Neuronal stem cell (in vitro differentiated cells): ENCODE measurements around the gene PLXNB3.

Experiments
- DNase-seq: peaks from one replicate; pipeline ENCODE4 v3.0.0-alpha.2; 2013; ENCODE audit warnings: low spot score
- H2AFZ ChIP-seq: one replicate; pipeline ENCODE4 v1.6.1; 2013; ENCODE audit warnings: mild to moderate bottlenecking, low read length, inconsistent platforms
- H2AK5ac ChIP-seq: 2 replicates; pipeline ENCODE4 v1.6.1; 2013; ENCODE audit warnings: low read depth, mild to moderate bottlenecking, inconsistent platforms, low read length, moderate library complexity, mixed read lengths
- H2BK120ac ChIP-seq: 2 replicates; pipeline ENCODE4 v1.6.1; 2013; ENCODE audit warnings: low read depth, mild to moderate bottlenecking, inconsistent platforms, low read length, moderate library complexity, mixed read lengths
- H2BK12ac ChIP-seq: one replicate; pipeline ENCODE4 v1.6.1; 2013; ENCODE audit warnings: low read length, inconsistent platforms
- H2BK15ac ChIP-seq: 2 replicates; pipeline ENCODE4 v1.6.1; 2013; ENCODE audit warnings: mild to moderate bottlenecking, low read length, inconsistent platforms, mixed read lengths
- H2BK5ac ChIP-seq: one replicate; pipeline ENCODE4 v1.6.1; 2013; ENCODE audit warnings: inconsistent platforms, mild to moderate bottlenecking, low read length, moderate library complexity
- H3K14ac ChIP-seq: one replicate; pipeline ENCODE4 v1.6.1; 2013; ENCODE audit warnings: low read length, inconsistent platforms
- H3K18ac ChIP-seq: 2 replicates; pipeline ENCODE4 v1.6.1; 2013; ENCODE audit warnings: low read length, inconsistent platforms
- H3K23ac ChIP-seq: 2 replicates; pipeline ENCODE4 v1.6.1; 2013; ENCODE audit warnings: low read depth, mild to moderate bottlenecking, mixed read lengths, low read length, inconsistent platforms; ENCODE audit not compliant: poor library complexity
- H3K27ac ChIP-seq: replicated peaks from 3 replicates; pipeline ENCODE4 v1.5.1; 2013; ENCODE audit warnings: low read length, inconsistent platforms
- H3K27me3 ChIP-seq, 3 experiments: 2 replicates each; pipeline ENCODE4 v1.6.1; 2013; ENCODE audit warnings: low read length in 3 of 3, mild to moderate bottlenecking in 2 of 3, inconsistent platforms in 1 of 3, low read depth in 1 of 3, mixed read lengths in 1 of 3, moderate library complexity in 1 of 3; ENCODE audit not compliant: control insufficient read depth in 3 of 3, insufficient read depth in 3 of 3
- H3K36me3 ChIP-seq, 2 donors: replicated peaks in 1 of 2; 2 replicates each; pipeline ENCODE4 v1.6.1; 2013; ENCODE audit warnings: low read length in 2 of 2; ENCODE audit not compliant: control insufficient read depth in 2 of 2, insufficient read depth in 2 of 2
- H3K4ac ChIP-seq: 2 replicates; pipeline ENCODE4 v1.6.1; 2013; ENCODE audit warnings: inconsistent platforms, mild to moderate bottlenecking, low read length, moderate library complexity
- H3K4me1 ChIP-seq, 2 donors: 1 replicate in 1 of 2; 2 replicates in 1 of 2; pipeline ENCODE4 v1.6.1; 2013; ENCODE audit warnings: low read length in 2 of 2, low read depth in 1 of 2; ENCODE audit not compliant: control insufficient read depth in 2 of 2, insufficient read depth in 1 of 2
- H3K4me2 ChIP-seq: one replicate; pipeline ENCODE4 v1.6.1; 2013; ENCODE audit warnings: mild to moderate bottlenecking, low read length, inconsistent platforms; ENCODE audit not compliant: insufficient read depth, poor library complexity, severe bottlenecking
- H3K4me3 ChIP-seq, 2 donors: 2 replicates each; pipeline ENCODE4 v1.5.1; 2013; ENCODE audit warnings: low read length in 2 of 2, mild to moderate bottlenecking in 2 of 2, inconsistent platforms in 1 of 2, moderate library complexity in 1 of 2
- H3K79me1 ChIP-seq: one replicate; pipeline ENCODE4 v1.6.1; 2013; ENCODE audit warnings: low read depth, mild to moderate bottlenecking, inconsistent platforms, low read length, moderate library complexity
- H3K9ac ChIP-seq: one replicate; pipeline ENCODE4 v1.6.1; 2013; ENCODE audit warnings: mild to moderate bottlenecking, low read depth, low read length, inconsistent platforms; ENCODE audit not compliant: poor library complexity
- H3K9me3 ChIP-seq, 2 donors: replicated peaks in 1 of 2; 2 replicates each; pipeline versions ENCODE3 to v1.6.1; 2013; ENCODE audit warnings: low read length in 2 of 2, mild to moderate bottlenecking in 2 of 2, inconsistent platforms in 1 of 2, low read depth in 1 of 2, mixed read lengths in 1 of 2, moderate library complexity in 1 of 2; ENCODE audit not compliant: control insufficient read depth in 2 of 2, insufficient read depth in 1 of 2
- H4K8ac ChIP-seq: one replicate; pipeline ENCODE4 v1.6.1; 2013; ENCODE audit warnings: low read depth, mild to moderate bottlenecking, inconsistent platforms, low read length, moderate library complexity
- H4K91ac ChIP-seq: one replicate; pipeline ENCODE4 v1.6.1; 2013; ENCODE audit warnings: low read length, low read depth, mild to moderate bottlenecking, inconsistent platforms; ENCODE audit not compliant: poor library complexity
- WGBS, 2 donors: extraction: QIAGEN DNeasy Blood & Tissue Kit; methylation state at CpG; one replicate each; pipeline ENCODE4 v1.1.7; 2013; ENCODE audit warnings: missing lambda C conversion rate in 2 of 2, mixed read lengths in 1 of 2; ENCODE audit not compliant: insufficient read length in 2 of 2, insufficient replicate concordance in 1 of 2; ENCODE audit errors: extremely low coverage in 2 of 2; 5-methylcytosine and 5-hydroxymethylcytosine counted together

PLXNB3 gene

DNA sequence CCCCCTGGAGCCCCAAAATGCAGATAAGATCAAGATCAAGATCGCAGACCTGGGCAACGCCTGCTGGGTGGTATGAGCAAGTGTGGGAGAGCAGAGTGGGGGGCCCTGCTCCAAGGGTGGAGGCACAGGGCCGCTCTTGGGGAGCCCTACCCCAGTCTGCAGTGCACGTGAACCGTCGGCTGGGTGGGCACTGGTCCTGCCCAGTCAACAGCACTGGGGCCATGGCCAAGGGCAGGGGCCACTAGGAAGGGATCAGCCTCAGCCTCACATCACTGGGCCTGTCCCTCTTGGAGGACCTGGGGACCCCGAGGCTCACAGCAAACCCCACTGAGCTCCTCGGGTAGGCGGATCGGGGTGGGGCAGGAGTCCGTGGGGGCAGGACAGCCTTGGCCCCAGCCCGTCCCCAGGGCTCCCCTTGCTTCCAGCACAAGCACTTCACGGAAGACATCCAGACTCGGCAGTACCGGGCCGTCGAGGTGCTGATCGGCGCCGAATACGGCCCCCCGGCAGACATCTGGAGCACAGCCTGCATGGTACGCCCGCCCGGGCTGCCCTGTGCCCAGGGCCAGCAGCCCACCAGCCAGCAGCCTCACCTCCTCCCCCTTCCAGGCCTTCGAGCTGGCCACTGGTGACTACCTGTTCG lies 20.4 kb downstream of the PLXNB3 start:
- Histone ChIP-seq H2BK12ac (no peak overlapping the region), H2BK5ac (no peak overlapping the region), H4K91ac (no peak overlapping the region), H2BK15ac (no peak overlapping the region), H4K8ac (no peak overlapping the region), H3K18ac (no peak overlapping the region), H3K9me3 (no peaks in the 10 kb centered on the region), H3K23ac (no peak overlapping the region), H3K4ac (no peak overlapping the region), H3K14ac (no peak overlapping the region), H3K4me1 (peaks cover 0 to 1% of the 10 kb centered on the region in 2 donors), H3K9ac (no peak overlapping the region), H3K27me3 (peaks cover 0 to 2% (median 0%) of the 10 kb centered on the region in 3 experiments), H2BK120ac (no peak overlapping the region), H3K79me1 (no peaks in the 10 kb centered on the region), H2AK5ac (no peak overlapping the region), H3K36me3 (peaks cover 7 to 21% of the 10 kb centered on the region in 2 donors), H3K27ac (no peak overlapping the region), H3K4me3 (no peak overlapping the region), H3K4me2 (no peak overlapping the region), H2AFZ (no peak overlapping the region)
- no peak for DNase-seq
- WGBS, 2 donors = no CpG with 5 or more reads among the region's 27 CpGs

DNA sequence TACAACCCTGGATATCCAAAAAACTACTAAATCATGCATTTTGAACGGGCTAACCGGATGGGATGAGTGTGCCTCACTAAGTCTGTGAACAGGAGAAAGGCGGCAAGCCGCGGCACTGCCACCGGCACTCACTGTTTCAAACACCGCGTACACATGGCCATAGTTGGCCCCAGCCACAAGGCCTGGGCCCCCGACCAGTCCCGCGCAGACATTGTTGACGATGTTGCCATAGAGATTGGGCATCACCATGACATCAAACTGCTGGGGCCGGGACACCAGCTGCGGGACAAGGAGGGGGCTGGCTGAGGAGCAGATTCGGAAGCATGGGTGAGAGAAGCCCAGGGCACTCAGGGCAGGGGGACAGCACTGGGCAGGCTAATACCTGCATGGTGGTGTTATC lies 22.6 kb downstream of the PLXNB3 start:
- Histone ChIP-seq H3K4ac (no peak overlapping the region), H3K23ac (no peak overlapping the region), H2BK15ac (no peak overlapping the region), H3K27ac (no peak overlapping the region), H3K79me1 (no peaks in the 10 kb centered on the region), H4K8ac (no peak overlapping the region), H3K18ac (no peak overlapping the region), H3K4me1 (no peaks in the 10 kb centered on the region), H3K36me3 (peaks cover 8 to 30% of the 10 kb centered on the region in 2 donors), H3K14ac (no peak overlapping the region), H3K9me3 (no peaks in the 10 kb centered on the region), H2AFZ (no peak overlapping the region), H3K4me3 (no peak overlapping the region), H2BK120ac (no peak overlapping the region), H3K4me2 (no peak overlapping the region), H3K27me3 (peaks cover 0 to 8% (median 0%) of the 10 kb centered on the region in 3 experiments), H2BK12ac (no peak overlapping the region), H2AK5ac (no peak overlapping the region), H2BK5ac (no peak overlapping the region), H4K91ac (no peak overlapping the region), H3K9ac (no peak overlapping the region)
- DNase-seq = no peak
- no CpG with 5 or more reads among the region's 15 CpGs for WGBS, 2 donors

DNA sequence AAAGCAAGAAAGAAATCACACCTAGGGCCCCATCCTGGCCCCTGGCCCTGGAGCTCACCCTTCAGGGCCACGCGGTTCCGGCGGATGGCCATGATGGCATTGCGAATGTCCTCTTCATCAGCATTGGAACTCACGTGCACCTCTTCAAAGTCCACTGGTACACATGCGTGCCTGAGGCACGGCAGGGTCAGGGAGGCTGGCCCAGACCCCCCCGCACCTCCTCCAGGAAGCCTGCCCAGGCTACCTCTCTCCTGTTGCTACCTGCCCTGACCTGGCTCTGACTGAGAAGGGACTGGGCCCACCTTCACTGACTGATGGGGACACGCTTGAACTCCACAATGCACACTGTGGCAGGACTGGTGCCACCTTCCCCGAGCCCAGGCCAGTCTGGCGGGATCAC lies 25.6 kb downstream of the PLXNB3 start:
- Histone ChIP-seq H3K18ac (no peak overlapping the region), H2AFZ (no peak overlapping the region), H3K14ac (no peak overlapping the region), H2AK5ac (no peak overlapping the region), H3K9me3 (no peaks in the 10 kb centered on the region), H2BK12ac (no peak overlapping the region), H2BK15ac (no peak overlapping the region), H3K27ac (no peak overlapping the region), H2BK120ac (no peak overlapping the region), H3K4ac (no peak overlapping the region), H4K8ac (no peak overlapping the region), H4K91ac (no peak overlapping the region), H3K23ac (peak overlapping the region; percentile 12), H3K36me3 (peaks cover 8 to 32% of the 10 kb centered on the region in 2 donors), H2BK5ac (no peak overlapping the region), H3K4me1 (peaks cover 0 to 2% of the 10 kb centered on the region in 2 donors), H3K79me1 (no peaks in the 10 kb centered on the region), H3K27me3 (peaks cover 0 to 14% (median 0%) of the 10 kb centered on the region in 3 experiments), H3K4me3 (no peak overlapping the region), H3K9ac (no peak overlapping the region), H3K4me2 (no peak overlapping the region)
- no CpG with 5 or more reads among the region's 12 CpGs for WGBS, 2 donors
- DNase-seq = no peak

DNA sequence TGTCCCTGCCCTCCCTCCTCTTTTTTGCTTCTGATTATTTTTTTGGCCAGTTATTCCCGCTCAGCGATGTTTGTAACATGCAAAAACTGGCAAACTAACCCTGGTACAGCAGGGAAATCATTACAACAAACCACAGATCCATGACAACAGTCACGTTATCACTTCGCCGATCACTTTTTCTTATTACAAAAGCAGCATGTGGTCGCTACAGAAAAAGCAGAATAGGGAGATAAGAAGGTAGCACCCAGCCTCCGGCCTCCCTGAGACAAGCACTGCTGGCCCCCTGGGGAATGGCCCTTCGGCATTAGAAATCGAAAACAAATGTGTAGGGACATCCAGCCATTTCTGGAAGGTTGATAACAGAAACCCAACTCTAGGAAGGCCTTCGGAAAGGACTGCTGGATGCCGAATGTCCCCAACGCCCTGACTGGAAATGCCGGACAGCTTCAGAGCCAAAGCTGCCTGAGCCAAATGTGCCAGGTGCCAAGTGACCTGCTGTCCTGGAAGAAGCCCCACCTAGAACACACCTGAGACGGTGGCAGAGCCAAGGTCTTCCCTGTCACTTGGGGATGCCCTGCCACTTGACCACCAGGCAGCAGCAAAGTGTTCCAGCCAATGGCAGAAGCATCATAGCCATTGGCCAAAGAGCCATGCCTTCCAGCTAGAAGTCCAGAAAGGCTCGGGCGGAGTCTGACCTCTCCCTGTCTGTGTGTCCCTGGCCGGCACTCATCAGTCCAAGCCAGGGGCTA lies 27.2 kb downstream of the PLXNB3 start:
- H3K4me2 ChIP-seq = no peak overlapping the region
- H3K27ac ChIP-seq = no peak overlapping the region
- H3K79me1 ChIP-seq = peaks cover 6% of the 10 kb centered on the region
- H3K9ac ChIP-seq = peak overlapping the region; percentile 44
- no peak overlapping the region for H2AK5ac ChIP-seq
- no peak for DNase-seq
- H3K4me1 ChIP-seq = peaks cover 5% of the 10 kb centered on the region in 2 donors
- H3K36me3 ChIP-seq = peaks cover 6 to 30% of the 10 kb centered on the region in 2 donors
- H2BK15ac ChIP-seq = no peak overlapping the region
- no peak overlapping the region for H2AFZ ChIP-seq
- no peaks in the 10 kb centered on the region for H3K9me3 ChIP-seq
- H3K4me3 ChIP-seq = no peak overlapping the region
- H3K14ac ChIP-seq = no peak overlapping the region
- H4K91ac ChIP-seq = no peak overlapping the region
- H2BK120ac ChIP-seq = no peak overlapping the region
- H2BK12ac ChIP-seq = no peak overlapping the region
- H3K27me3 ChIP-seq = peaks cover 0 to 17% (median 0%) of the 10 kb centered on the region in 3 experiments
- H3K18ac ChIP-seq = no peak overlapping the region
- WGBS, 2 donors = no CpG with 5 or more reads among the region's 17 CpGs
- H4K8ac ChIP-seq = no peak overlapping the region
- no peak overlapping the region for H2BK5ac ChIP-seq
- H3K4ac ChIP-seq = no peak overlapping the region
- no peak overlapping the region for H3K23ac ChIP-seq
